Measurements from ENCODE around the gene ECT2. TPM values are rescaled to one million over a fixed set of nuclear protein-coding genes. Genes with fewer than 3 reads are reported as not detected.

Gene ECT2
- total RNA-seq, 2 donors from 2014 or later = 2.2 to 4.2 TPM

GRCh38 chr3:172787019-172787418 lies 36.5 kb downstream of the ECT2 start:
- Histone ChIP-seq H3K36me3 (no peaks in the 10 kb centered on the region), H3K4me3 (no peak overlapping the region), H3K27ac (no peak overlapping the region), H3K27me3 (no peaks in the 10 kb centered on the region), H3K4me1 (no peaks in the 10 kb centered on the region), H3K9me3 (no peaks in the 10 kb centered on the region)
- TF ChIP-seq CTCF (IDR thresholded peaks at IDR 0.05) = no peak
- DNase-seq (ENCODE audit: low spot score) = no peak

GRCh38 chr3:172787746-172788145 lies 37.2 kb downstream of the ECT2 start:
- Histone ChIP-seq H3K27ac (no peak overlapping the region), H3K9me3 (no peaks in the 10 kb centered on the region), H3K27me3 (no peaks in the 10 kb centered on the region), H3K4me3 (no peak overlapping the region), H3K36me3 (no peaks in the 10 kb centered on the region), H3K4me1 (no peaks in the 10 kb centered on the region)
- DNase-seq (ENCODE audit: low spot score) = no peak
- TF ChIP-seq CTCF (IDR thresholded peaks at IDR 0.05) = no peak

- Histone ChIP-seq H3K4me1 (no peaks in the 10 kb centered on the region), H3K27me3 (no peaks in the 10 kb centered on the region), H3K36me3 (no peaks in the 10 kb centered on the region), H3K4me3 (no peak overlapping the region), H3K9me3 (no peaks in the 10 kb centered on the region), H3K27ac (no peak overlapping the region)
- no peak for DNase-seq (ENCODE audit: low spot score)
- no peak for TF ChIP-seq CTCF (IDR thresholded peaks at IDR 0.05)
Measured at GRCh38 chr3:172799246-172799645, 48.7 kb downstream of the ECT2 start.

- Histone ChIP-seq H3K4me1 (no peaks in the 10 kb centered on the region), H3K9me3 (no peaks in the 10 kb centered on the region), H3K27ac (no peak overlapping the region), H3K27me3 (no peaks in the 10 kb centered on the region), H3K4me3 (no peak overlapping the region), H3K36me3 (no peaks in the 10 kb centered on the region)
- TF ChIP-seq CTCF (IDR thresholded peaks at IDR 0.05) = no peak
- no peak for DNase-seq (ENCODE audit: low spot score)
Measured at GRCh38 chr3:172800156-172800555, 49.6 kb downstream of the ECT2 start.

- no peak overlapping the region for H3K27ac ChIP-seq
- H3K4me1 ChIP-seq = no peaks in the 10 kb centered on the region
- H3K36me3 ChIP-seq = no peaks in the 10 kb centered on the region
- no peak for DNase-seq (ENCODE audit: low spot score)
- no peak for TF ChIP-seq CTCF (IDR thresholded peaks at IDR 0.05)
- H3K27me3 ChIP-seq = no peaks in the 10 kb centered on the region
- no peaks in the 10 kb centered on the region for H3K9me3 ChIP-seq
- H3K4me3 ChIP-seq = no peak overlapping the region
Measured at GRCh38 chr3:172803489-172803888, 53.0 kb downstream of the ECT2 start.

GRCh38 chr3:172804323-172804722 lies 53.8 kb downstream of the ECT2 start:
- no peaks in the 10 kb centered on the region for H3K27me3 ChIP-seq
- no peaks in the 10 kb centered on the region for H3K9me3 ChIP-seq
- TF ChIP-seq CTCF (IDR thresholded peaks at IDR 0.05) = no peak
- no peak overlapping the region for H3K27ac ChIP-seq
- no peak for DNase-seq (ENCODE audit: low spot score)
- no peak overlapping the region for H3K4me3 ChIP-seq
- no peaks in the 10 kb centered on the region for H3K36me3 ChIP-seq
- no peaks in the 10 kb centered on the region for H3K4me1 ChIP-seq
